Activated T-cell treated with anti-CD3 and anti-CD28 coated beads, Interleukin-2, amount 50 U/mL, for 24 hours (primary cell): ENCODE data around the gene KXD1.
A peak's percentile ranks its signal among the peaks of the same experiment; 100 is the strongest.
"Not testable (repeated sequence)": the region's sequence is repeated elsewhere in the genome, so short reads cannot be mapped to it uniquely, and the experiment has no call there.

ENCODE experiments used
- DNase-seq: peaks from one replicate; pipeline ENCODE4 v3.0.0-alpha.2; 2020
- H3K27ac Mint-ChIP-seq: 2 replicates; pipeline ENCODE4 v1.8.0; 2020; ENCODE audit warnings: mild to moderate bottlenecking, mixed read lengths
- H3K27me3 Mint-ChIP-seq: 2 replicates; pipeline ENCODE4 v1.8.0; 2020; ENCODE audit warnings: mixed read lengths
- H3K36me3 Mint-ChIP-seq: 2 replicates; pipeline ENCODE4 v1.8.0; 2020; ENCODE audit warnings: low read depth, mixed read lengths
- H3K4me1 Mint-ChIP-seq: 2 replicates; pipeline ENCODE4 v1.8.0; 2020; ENCODE audit warnings: low read depth, mixed read lengths
- H3K4me3 Mint-ChIP-seq: 2 replicates; pipeline ENCODE4 v1.8.0; 2020; ENCODE audit warnings: mild to moderate bottlenecking, moderate library complexity, mixed read lengths
- H3K9me3 Mint-ChIP-seq: 2 replicates; pipeline ENCODE4 v1.8.0; 2020; ENCODE audit warnings: mixed read lengths

The KXD1 gene

GRCh38 chr19:18596752-18597157 lies 39.1 kb downstream of the KXD1 start:
- Mint-ChIP-seq H3K27ac (no peak overlapping the region), H3K36me3 (peaks cover 10% of the 10 kb centered on the region), H3K27me3 (peaks cover 17% of the 10 kb centered on the region), H3K4me3 (no peak overlapping the region), H3K9me3 (no peaks in the 10 kb centered on the region), H3K4me1 (peaks cover 16% of the 10 kb centered on the region)
- DNase-seq = peak; percentile 40

DNA sequence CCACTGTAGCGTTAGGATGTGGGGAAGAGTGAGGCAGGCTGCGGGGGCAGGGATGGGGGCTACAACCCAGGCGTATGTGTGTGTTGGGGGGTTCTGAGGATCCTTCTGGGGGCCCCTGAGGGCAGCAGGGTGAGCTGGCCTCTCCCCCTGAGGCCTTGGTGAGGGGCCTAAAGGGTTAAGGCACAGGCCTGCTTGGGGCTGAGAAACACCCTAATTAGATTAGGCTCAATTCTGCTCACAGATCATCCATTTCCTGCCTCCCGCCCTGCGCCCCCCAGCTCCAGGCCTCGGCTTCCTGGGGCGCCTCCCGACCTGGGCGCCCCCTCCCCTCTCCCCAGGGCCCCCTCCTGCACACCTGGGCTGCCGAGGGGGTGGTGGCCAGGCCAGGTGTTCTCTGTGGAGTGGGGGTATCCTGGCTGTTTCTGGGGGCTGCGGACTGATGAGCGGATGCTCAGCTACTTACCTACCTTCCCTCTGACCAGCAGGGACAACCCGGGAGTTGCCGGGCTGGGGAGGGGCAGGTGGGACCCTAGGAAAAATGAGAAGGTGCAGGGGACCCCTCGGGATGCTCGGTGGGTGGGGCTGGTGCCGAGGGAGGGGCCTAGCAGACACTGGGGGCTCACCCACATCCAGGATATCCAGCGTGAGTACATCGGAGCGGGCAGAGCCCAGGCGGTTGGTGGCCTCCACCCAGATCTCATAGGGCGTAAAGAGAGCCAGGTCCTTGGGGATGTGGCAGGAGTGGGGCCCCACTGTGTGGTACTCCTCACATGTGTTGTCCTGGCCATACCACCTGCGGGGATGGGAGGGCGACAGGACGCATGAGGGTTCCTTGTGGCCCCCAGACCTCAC lies 40.4 kb downstream of the KXD1 start:
- no peak overlapping the region for H3K4me3 Mint-ChIP-seq
- DNase-seq = no peak
- H3K4me1 Mint-ChIP-seq = peaks cover 14% of the 10 kb centered on the region
- no peak overlapping the region for H3K27ac Mint-ChIP-seq
- H3K27me3 Mint-ChIP-seq = peaks cover 28% of the 10 kb centered on the region
- H3K9me3 Mint-ChIP-seq = no peaks in the 10 kb centered on the region
- H3K36me3 Mint-ChIP-seq = peaks cover under 1% of the 10 kb centered on the region

DNA sequence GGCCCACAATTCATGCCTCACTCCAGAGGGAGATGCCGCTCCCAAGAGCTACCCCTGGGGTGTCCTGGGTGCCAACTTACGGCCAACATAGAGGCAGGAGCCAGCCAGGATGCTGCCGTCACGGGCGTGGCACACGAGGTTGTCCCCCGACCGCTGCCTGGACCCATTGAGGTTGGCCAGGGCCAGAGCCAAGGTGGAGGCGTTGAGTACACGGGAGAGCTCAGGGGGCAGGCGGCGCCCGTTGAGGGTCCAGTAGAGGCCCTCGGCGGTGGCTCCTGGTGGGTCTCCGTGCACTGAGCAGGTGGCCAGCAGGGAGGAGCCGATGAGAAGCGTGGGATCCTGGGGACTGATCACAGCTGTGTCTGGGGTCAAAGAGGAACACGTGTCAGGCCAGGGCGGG lies 41.8 kb downstream of the KXD1 start:
- peaks cover 38% of the 10 kb centered on the region for H3K27me3 Mint-ChIP-seq
- H3K4me3 Mint-ChIP-seq = no peak overlapping the region
- H3K4me1 Mint-ChIP-seq = peaks cover 9% of the 10 kb centered on the region
- H3K9me3 Mint-ChIP-seq = no peaks in the 10 kb centered on the region
- no peaks in the 10 kb centered on the region for H3K36me3 Mint-ChIP-seq
- DNase-seq = no peak
- no peak overlapping the region for H3K27ac Mint-ChIP-seq

DNA sequence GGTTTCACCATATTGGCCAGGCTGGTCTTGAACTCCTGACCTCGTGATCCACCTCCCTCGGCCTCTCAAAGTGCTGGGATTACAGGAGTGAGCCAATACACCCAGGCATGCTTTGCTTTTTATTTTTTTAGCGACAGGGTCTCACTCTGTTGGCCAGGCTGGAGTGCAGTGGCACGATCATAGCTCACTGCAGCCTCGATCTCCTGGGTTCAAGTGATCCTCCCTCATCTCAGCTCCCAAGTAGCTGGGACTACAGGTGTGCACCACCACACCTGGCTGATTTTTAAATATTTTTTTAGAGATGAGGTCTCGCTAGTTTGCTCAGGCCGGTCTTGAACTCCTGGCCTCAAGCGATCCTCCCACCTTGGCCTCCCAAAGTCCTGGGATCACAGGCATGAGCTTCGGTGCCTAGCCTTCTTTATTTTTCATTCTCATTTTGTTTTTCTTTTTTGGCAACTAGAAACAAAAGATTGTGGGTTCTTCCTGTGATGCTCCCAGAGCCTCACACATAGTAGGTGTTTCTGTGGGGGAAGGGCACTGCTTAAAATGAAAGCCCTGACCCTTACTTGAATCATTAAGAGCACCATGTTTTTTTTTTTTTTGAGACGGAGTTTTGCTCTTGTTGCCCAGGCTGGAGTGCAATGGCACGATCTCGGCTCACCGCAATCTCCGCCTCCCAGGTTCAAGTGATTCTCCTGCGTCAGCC lies 43.2 kb downstream of the KXD1 start:
- H3K27ac Mint-ChIP-seq = not testable (repeated sequence)

DNA sequence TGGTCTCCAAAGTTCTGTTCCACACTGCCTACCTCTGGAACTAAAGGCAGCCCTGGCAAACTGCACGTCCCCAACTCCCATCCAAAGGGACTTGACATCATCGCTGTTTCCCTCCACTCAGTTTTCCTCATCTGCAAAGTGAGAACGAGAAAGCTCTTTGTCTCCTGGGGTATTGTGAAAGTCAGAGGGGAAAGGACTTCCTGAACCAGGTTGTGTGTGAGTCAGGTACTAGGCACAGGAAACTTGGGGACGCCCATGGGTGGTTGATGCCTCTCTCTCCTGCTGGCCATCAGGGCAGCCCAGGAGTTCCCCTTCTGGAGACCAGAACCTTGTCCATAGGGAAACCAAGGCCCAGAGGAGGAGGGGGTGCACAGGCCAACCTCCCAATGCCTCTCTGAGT lies 44.2 kb downstream of the KXD1 start:
- Mint-ChIP-seq H3K36me3 (no peaks in the 10 kb centered on the region), H3K27me3 (peaks cover 52% of the 10 kb centered on the region), H3K9me3 (no peaks in the 10 kb centered on the region), H3K4me1 (peaks cover 4% of the 10 kb centered on the region), H3K4me3 (no peak overlapping the region), H3K27ac (no peak overlapping the region)
- no peak for DNase-seq

More for the DNA sequence above, 43.2 kb downstream of the KXD1 start:
- H3K36me3 Mint-ChIP-seq, DNase-seq, H3K4me3 Mint-ChIP-seq, H3K4me1 Mint-ChIP-seq, H3K9me3 Mint-ChIP-seq: not testable (repeated sequence)
- H3K27me3 Mint-ChIP-seq = peaks cover 51% of the 10 kb centered on the region

DNA sequence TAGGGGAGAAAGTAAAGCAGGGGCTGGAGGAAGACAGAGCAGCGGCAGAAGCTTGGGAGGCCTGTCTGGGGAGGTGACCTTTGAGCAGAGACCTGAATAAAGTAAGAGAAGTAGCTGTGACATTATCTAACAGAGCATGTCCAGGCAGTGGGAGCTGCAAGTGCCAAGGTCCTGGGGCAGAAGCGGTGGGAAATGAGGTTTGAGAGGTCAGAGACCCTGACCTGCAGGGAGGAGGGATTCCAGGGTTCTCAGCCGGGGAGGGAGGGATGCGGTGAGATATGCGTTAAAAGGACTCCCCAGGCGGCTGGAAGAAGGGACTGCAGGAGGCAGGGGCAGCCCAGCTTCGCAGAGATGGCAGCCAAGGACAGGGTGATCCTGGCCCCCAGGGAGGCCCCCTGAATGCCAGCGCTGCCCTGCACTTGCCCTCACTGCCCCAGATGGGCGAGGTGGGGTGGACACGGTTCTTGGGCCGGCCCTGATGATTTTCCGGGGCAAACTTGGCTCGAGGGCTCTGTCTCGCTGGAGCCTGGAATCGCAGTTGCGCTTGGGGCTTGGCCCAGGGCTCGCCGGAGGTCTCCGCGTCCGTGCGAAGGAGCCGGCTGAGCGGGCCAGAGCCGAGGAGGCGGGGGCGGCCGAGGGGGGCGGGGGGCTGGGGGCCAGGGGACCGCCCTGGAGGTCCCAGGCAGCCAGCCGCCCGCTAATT lies 45.7 kb downstream of the KXD1 start:
- H3K27ac Mint-ChIP-seq = no peak overlapping the region

DNA sequence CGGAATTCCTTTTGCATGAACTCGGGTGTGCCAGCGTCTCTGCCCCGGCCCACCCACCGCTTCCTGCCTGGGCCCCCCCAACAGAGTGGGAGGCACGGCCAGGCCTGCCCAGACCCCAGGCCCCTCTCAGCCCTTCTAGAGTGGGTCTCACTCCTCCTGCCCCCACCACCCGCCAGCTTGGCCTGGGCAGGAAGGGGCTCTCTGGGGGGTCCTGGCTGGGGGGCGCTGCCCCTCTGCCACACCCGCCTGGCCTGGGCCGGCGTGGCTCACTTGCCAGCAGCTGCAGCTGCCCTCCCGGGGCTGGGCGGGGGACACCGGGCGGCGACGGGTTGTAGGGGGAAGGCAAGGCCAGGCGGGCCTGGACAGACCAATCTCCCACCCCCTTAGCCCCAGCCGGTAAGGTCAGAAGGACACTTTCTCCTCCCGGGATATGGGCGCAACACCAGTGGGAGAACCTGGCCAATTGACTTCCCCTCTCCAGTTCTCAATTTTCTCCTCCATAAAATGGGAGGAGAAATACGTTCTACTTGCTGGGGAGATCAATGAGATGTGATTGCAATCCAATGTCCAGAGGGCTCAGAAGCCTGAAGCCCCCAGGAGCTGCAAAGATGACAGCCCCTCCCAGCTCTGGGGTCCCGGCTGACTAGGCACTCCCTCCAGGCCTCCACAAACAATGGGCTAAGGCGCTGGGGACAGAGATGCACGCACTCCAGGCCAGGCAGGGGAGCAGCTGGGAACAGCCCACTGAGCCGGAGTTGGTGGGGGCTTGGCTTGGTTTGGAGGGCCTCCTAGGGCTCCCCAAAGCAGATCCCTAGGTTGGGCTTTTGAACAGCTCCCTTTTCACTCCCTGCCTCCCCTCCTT lies 46.5 kb downstream of the KXD1 start:
- DNase-seq = no peak
- H3K4me3 Mint-ChIP-seq = no peak overlapping the region
- H3K9me3 Mint-ChIP-seq = no peaks in the 10 kb centered on the region
- H3K27ac Mint-ChIP-seq = no peak overlapping the region
- H3K27me3 Mint-ChIP-seq = peaks cover 75% of the 10 kb centered on the region
- H3K36me3 Mint-ChIP-seq = no peaks in the 10 kb centered on the region
- H3K4me1 Mint-ChIP-seq = peaks cover 10% of the 10 kb centered on the region

More for the DNA sequence above, 45.7 kb downstream of the KXD1 start:
- H3K4me3 Mint-ChIP-seq = no peak overlapping the region
- H3K27me3 Mint-ChIP-seq = peaks cover 67% of the 10 kb centered on the region
- H3K36me3 Mint-ChIP-seq = no peaks in the 10 kb centered on the region
- H3K4me1 Mint-ChIP-seq = peaks cover 10% of the 10 kb centered on the region
- no peak for DNase-seq
- no peaks in the 10 kb centered on the region for H3K9me3 Mint-ChIP-seq

GRCh38 chr19:18604820-18605159 lies 47.1 kb downstream of the KXD1 start:
- H3K4me3 Mint-ChIP-seq = no peak overlapping the region
- peaks cover 76% of the 10 kb centered on the region for H3K27me3 Mint-ChIP-seq
- DNase-seq = no peak
- no peaks in the 10 kb centered on the region for H3K36me3 Mint-ChIP-seq
- no peaks in the 10 kb centered on the region for H3K9me3 Mint-ChIP-seq
- no peak overlapping the region for H3K27ac Mint-ChIP-seq
- H3K4me1 Mint-ChIP-seq = peaks cover 10% of the 10 kb centered on the region

GRCh38 chr19:18605196-18605545 lies 47.5 kb downstream of the KXD1 start:
- H3K4me3 Mint-ChIP-seq = no peak overlapping the region
- H3K9me3 Mint-ChIP-seq = no peaks in the 10 kb centered on the region
- no peak overlapping the region for H3K27ac Mint-ChIP-seq
- H3K4me1 Mint-ChIP-seq = peaks cover 10% of the 10 kb centered on the region
- no peak for DNase-seq
- no peaks in the 10 kb centered on the region for H3K36me3 Mint-ChIP-seq
- peaks cover 77% of the 10 kb centered on the region for H3K27me3 Mint-ChIP-seq

DNA sequence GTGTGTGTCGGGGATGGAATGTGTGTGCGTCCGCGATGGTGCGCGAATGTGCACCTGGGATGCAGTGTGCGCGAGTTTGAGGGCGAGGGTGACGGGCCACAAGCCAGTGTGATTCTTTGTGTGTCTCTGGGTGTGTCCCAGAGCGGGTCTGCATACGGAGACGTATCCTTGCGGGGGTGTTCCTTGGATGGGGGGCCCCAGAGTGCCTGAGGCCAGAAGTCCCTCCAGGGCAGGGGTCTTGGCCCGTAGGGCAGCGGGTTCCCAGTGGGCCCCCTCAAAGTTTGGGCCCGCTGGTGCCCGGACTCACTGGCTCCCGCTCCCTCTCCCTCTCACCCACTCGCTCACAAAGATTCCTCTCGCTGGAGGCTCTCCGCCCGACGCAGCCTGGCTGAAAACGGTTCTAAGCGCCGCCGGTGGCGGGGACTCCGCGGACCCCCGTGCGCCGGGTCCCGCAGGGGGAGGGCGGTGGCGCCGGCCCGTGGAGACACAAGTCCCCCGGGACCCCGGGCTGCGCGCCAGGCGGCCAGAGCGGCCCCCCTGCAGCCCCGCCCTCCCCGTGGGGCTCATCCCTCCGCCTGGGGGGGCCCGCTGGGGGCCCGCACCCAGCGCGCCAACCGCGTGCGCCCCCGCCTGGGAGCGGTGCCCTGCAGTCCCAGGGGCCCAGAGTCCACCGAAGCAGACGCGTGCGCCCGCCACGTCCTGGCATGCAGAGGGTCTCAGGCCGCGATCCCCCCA lies 48.0 kb downstream of the KXD1 start:
- Mint-ChIP-seq H3K27ac (no peak overlapping the region), H3K9me3 (no peaks in the 10 kb centered on the region), H3K4me1 (peaks cover 10% of the 10 kb centered on the region), H3K27me3 (peaks cover 81% of the 10 kb centered on the region), H3K36me3 (no peaks in the 10 kb centered on the region), H3K4me3 (no peak overlapping the region)
- no peak for DNase-seq

DNA sequence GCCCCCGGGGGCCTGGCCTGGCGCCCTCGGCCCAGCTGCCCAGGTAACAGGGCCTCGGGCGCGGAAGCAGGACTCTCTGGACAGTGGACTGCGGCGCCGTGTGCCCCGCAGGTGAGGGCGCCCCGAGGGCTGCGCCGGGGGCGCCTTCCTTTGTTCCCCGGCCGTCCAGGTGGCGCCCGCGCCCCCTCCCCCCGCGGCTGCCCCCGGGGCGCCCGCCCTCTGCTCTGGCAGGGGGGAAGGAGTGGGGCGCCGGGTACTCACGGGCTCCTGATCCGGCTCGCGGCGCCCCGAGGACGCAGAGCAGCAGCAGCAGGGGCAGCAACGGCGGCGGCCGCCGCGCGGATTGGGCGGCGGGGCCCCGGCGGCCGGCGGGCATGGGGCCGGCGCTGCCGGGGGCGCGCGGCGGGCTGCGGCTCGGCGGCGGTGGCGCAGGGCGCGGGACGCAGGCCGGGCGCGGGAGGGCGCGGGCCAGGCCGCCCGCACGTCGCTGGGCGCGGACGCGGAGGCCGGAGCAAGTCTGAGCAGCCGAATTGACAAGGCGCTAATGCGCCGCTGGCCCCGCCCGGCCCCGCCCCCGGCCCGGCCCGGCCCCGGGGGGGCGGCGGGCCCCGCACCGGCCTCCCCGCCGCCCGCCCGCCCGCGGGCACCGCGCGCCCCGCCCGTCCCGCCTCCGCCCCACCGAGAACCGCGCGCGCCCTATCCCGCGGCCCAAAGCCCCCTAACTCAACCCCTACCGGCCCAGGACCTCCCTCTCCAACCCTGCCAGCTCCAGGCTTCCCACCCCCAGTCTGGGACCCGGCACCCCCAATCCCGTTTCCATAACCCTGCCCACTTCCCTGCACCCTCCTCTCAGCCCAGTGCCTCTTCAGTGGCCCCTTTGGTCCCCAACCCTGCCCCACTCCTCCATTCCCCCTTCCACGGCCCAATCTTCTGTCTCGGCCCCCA lies 48.9 kb downstream of the KXD1 start, which contains the start of gene CRLF1:
CRLF1 (minus strand) TSS at position 519 of the 945 bp plus-strand sequence; CDS start at position 376, 143 bp downstream.
- no peak within 1 kb of the TSS for H3K27ac Mint-ChIP-seq
- no peak within 1 kb of the TSS for H3K4me3 Mint-ChIP-seq

GRCh38 chr19:18607226-18608101 lies 49.8 kb downstream of the KXD1 start:
- DNase-seq = no peak
- Mint-ChIP-seq H3K27me3 (peaks cover 79% of the 10 kb centered on the region), H3K4me1 (peaks cover 21% of the 10 kb centered on the region), H3K4me3 (no peak overlapping the region), H3K9me3 (no peaks in the 10 kb centered on the region), H3K36me3 (no peaks in the 10 kb centered on the region), H3K27ac (no peak overlapping the region)

More for the DNA sequence above, 48.9 kb downstream of the KXD1 start, which contains the start of gene CRLF1:
- DNase-seq = no peak
- no peaks in the 10 kb centered on the region for H3K36me3 Mint-ChIP-seq
- H3K9me3 Mint-ChIP-seq = no peaks in the 10 kb centered on the region
- peaks cover 14% of the 10 kb centered on the region for H3K4me1 Mint-ChIP-seq
- H3K27me3 Mint-ChIP-seq = peaks cover 80% of the 10 kb centered on the region
